ENCODE results near the gene CRB2.

The CRB2 gene

GRCh38 chr9:123336959-123337358 lies 19.0 kb upstream of the CRB2 start:
- no peak for TF ChIP-seq CTCF (IDR thresholded peaks at IDR 0.05)
- no peak overlapping the region for H3K4me3 ChIP-seq (ENCODE audit: low read depth in 1 of 2, low read length in 1 of 2)
- peaks cover 39% of the 10 kb centered on the region for H3K27me3 ChIP-seq
- H3K4me1 ChIP-seq (ENCODE audit: control insufficient read depth in 1 of 2, insufficient read depth in 1 of 2, low read depth in 1 of 2, low read length in 1 of 2), result peaks cover 13 to 14% of the 10 kb centered on the region in 2 experiments
- no peaks in the 10 kb centered on the region for H3K36me3 ChIP-seq
- H3K9me3 ChIP-seq, result no peaks in the 10 kb centered on the region
- H3K27ac ChIP-seq, result no peak overlapping the region

- H3K36me3 ChIP-seq, result no peaks in the 10 kb centered on the region
- no peak for TF ChIP-seq CTCF (IDR thresholded peaks at IDR 0.05)
- peaks cover 13 to 14% of the 10 kb centered on the region in 2 experiments for H3K4me1 ChIP-seq (ENCODE audit: control insufficient read depth in 1 of 2, insufficient read depth in 1 of 2, low read depth in 1 of 2, low read length in 1 of 2)
- no peak overlapping the region for H3K27ac ChIP-seq
- H3K27me3 ChIP-seq, result peaks cover 43% of the 10 kb centered on the region
- no peak overlapping the region for H3K4me3 ChIP-seq (ENCODE audit: low read depth in 1 of 2, low read length in 1 of 2)
- no peaks in the 10 kb centered on the region for H3K9me3 ChIP-seq
These were observed 18.0 kb upstream of the CRB2 start for GRCh38 chr9:123337971-123338370.

- H3K4me1 ChIP-seq (ENCODE audit: control insufficient read depth in 1 of 2, insufficient read depth in 1 of 2, low read depth in 1 of 2, low read length in 1 of 2), result peaks cover 13 to 14% of the 10 kb centered on the region in 2 experiments
- H3K27me3 ChIP-seq, result peaks cover 43% of the 10 kb centered on the region
- no peak for TF ChIP-seq CTCF (IDR thresholded peaks at IDR 0.05)
- H3K9me3 ChIP-seq, result no peaks in the 10 kb centered on the region
- H3K27ac ChIP-seq, result no peak overlapping the region
- H3K4me3 ChIP-seq (ENCODE audit: low read depth in 1 of 2, low read length in 1 of 2), result peak overlapping the region in 1 of 2 experiments; percentile 20
- no peaks in the 10 kb centered on the region for H3K36me3 ChIP-seq
These were observed 17.0 kb upstream of the CRB2 start for GRCh38 chr9:123338710-123339665.

- H3K4me3 ChIP-seq (ENCODE audit: low read depth in 1 of 2, low read length in 1 of 2), result peak overlapping the region in 1 of 2 experiments; percentile 20
- no peak for TF ChIP-seq CTCF (IDR thresholded peaks at IDR 0.05)
- peaks cover 13 to 14% of the 10 kb centered on the region in 2 experiments for H3K4me1 ChIP-seq (ENCODE audit: control insufficient read depth in 1 of 2, insufficient read depth in 1 of 2, low read depth in 1 of 2, low read length in 1 of 2)
- H3K9me3 ChIP-seq, result no peaks in the 10 kb centered on the region
- H3K27ac ChIP-seq, result no peak overlapping the region
- H3K36me3 ChIP-seq, result no peaks in the 10 kb centered on the region
- H3K27me3 ChIP-seq, result peaks cover 43% of the 10 kb centered on the region
These were observed 16.1 kb upstream of the CRB2 start for GRCh38 chr9:123339666-123340510.

GRCh38 chr9:123341816-123342215 lies 14.2 kb upstream of the CRB2 start:
- H3K27me3 ChIP-seq, result peaks cover 43% of the 10 kb centered on the region
- peaks cover 13 to 14% of the 10 kb centered on the region in 2 experiments for H3K4me1 ChIP-seq (ENCODE audit: control insufficient read depth in 1 of 2, insufficient read depth in 1 of 2, low read depth in 1 of 2, low read length in 1 of 2)
- H3K4me3 ChIP-seq (ENCODE audit: low read depth in 1 of 2, low read length in 1 of 2), result no peak overlapping the region

More at GRCh38 chr9:123341816-123342215, 14.2 kb upstream of the CRB2 start:
- no peak overlapping the region for H3K27ac ChIP-seq
- no peaks in the 10 kb centered on the region for H3K9me3 ChIP-seq
- no peak for TF ChIP-seq CTCF (IDR thresholded peaks at IDR 0.05)
- no peaks in the 10 kb centered on the region for H3K36me3 ChIP-seq

All from neutrophil (primary cell).